Nephron progenitor cell (in vitro differentiated cells): ENCODE data around the gene PRM2.

Experiments
- DNase-seq: peaks from one replicate; pipeline ENCODE4 v3.0.0; 2021
- H3K27ac Mint-ChIP-seq: 2 replicates; pipeline ENCODE4 v1.8.0; 2021; ENCODE audit warnings: mild to moderate bottlenecking, moderate library complexity, mixed read lengths
- H3K27me3 Mint-ChIP-seq: 2 replicates; pipeline ENCODE4 v1.8.0; 2021; ENCODE audit warnings: mild to moderate bottlenecking, low read depth, mixed read lengths; ENCODE audit not compliant: poor library complexity
- H3K36me3 Mint-ChIP-seq: 2 replicates; pipeline ENCODE4 v1.8.0; 2021; ENCODE audit warnings: low read depth, mixed read lengths
- H3K4me1 Mint-ChIP-seq: 2 replicates; pipeline ENCODE4 v1.8.0; 2021; ENCODE audit warnings: mixed read lengths
- H3K4me3 Mint-ChIP-seq: 2 replicates; pipeline ENCODE4 v1.8.0; 2021; ENCODE audit warnings: mild to moderate bottlenecking, moderate library complexity, mixed read lengths
- H3K9me3 Mint-ChIP-seq: 2 replicates; pipeline ENCODE4 v1.8.0; 2021; ENCODE audit warnings: mild to moderate bottlenecking, moderate library complexity, mixed read lengths
- TF ChIP-seq, protein P1 (sequence below): fragments of 200-600 bp; sonication (generic); IDR thresholded peaks from 2 replicates; pipeline ENCODE4 v1.5.0; 2021; ENCODE audit warnings: antibody characterized with exemption

PRM2 gene

DNA sequence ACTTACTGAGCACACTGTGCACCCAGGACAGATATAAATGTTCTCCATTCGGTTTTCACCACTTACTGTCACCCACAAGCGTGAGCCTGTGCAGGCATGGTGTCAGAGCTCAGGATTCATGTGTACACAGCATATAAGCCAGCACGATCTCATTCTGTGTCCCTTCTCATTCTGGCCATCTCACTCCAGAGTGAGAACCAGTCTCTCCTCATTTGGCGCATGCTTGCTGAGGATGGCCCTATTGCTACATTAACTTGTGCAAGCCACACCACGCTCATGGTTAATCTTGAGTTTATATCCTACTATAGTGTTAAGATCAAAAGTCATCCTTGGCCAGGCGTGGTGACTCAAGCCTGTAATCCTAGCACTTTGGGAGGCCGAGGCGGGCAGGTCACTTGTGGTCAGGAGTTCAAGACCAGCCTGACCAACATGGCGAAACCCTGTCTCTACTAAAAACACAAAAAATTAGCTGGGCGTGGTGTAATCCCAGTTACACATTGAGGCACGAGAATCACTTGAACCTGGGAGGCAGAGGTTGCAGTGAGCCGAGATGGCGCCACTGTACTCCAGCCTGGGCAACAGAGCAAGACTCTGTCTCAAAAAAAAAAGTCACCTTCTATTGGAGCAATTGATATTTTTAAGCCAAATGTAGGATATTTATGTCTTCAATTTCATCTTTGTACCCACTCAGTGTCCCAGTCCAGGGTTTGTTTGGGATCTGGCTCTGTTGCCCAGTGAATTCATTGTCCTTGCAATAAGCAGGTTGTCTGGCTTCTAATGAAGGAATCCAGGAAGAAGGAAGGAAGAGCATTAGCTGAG lies 41.2 kb downstream of the PRM2 start:
- no peak overlapping the region for H3K27ac Mint-ChIP-seq
- H3K9me3 Mint-ChIP-seq = no peaks in the 10 kb centered on the region
- H3K4me3 Mint-ChIP-seq = no peak overlapping the region
- H3K36me3 Mint-ChIP-seq = no peaks in the 10 kb centered on the region
- no peak for DNase-seq
- peaks cover 5% of the 10 kb centered on the region for H3K27me3 Mint-ChIP-seq
- H3K4me1 Mint-ChIP-seq = peaks cover 5% of the 10 kb centered on the region
- TF ChIP-seq, protein P1, sequence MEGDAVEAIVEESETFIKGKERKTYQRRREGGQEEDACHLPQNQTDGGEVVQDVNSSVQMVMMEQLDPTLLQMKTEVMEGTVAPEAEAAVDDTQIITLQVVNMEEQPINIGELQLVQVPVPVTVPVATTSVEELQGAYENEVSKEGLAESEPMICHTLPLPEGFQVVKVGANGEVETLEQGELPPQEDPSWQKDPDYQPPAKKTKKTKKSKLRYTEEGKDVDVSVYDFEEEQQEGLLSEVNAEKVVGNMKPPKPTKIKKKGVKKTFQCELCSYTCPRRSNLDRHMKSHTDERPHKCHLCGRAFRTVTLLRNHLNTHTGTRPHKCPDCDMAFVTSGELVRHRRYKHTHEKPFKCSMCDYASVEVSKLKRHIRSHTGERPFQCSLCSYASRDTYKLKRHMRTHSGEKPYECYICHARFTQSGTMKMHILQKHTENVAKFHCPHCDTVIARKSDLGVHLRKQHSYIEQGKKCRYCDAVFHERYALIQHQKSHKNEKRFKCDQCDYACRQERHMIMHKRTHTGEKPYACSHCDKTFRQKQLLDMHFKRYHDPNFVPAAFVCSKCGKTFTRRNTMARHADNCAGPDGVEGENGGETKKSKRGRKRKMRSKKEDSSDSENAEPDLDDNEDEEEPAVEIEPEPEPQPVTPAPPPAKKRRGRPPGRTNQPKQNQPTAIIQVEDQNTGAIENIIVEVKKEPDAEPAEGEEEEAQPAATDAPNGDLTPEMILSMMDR = no peak

DNA sequence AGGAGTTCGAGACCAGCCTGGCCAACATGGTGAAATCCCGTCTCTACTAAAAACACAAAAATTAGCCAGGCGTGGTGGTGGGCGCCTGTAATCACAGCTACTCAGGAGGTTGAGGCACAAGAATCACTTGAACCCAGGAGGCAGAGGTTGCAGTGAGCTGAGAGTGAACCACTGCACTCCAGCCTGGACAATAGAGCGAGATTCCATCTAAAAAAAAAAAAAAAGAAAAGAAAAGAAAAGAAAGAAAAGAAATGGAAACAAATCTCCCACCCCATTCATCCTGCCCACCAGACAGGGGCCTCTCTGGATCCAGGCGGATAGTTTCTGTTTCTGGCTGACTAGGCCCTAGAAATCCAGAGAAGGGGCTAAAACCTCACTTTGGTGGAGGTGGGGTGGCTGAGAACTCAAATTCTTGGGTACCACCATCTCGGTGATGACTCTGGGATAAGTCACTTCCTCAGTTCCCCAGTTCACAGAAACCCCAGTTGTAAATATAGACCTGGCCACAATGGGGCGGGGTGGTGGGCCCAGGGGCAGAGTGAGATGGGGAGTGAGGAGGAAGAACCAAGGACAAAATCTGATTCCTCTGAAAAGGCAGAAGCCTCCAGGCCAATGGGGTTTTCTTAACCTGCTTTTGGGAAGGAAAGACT lies 42.4 kb downstream of the PRM2 start:
- DNase-seq = no peak
- peaks cover 6% of the 10 kb centered on the region for H3K27me3 Mint-ChIP-seq
- H3K9me3 Mint-ChIP-seq = no peaks in the 10 kb centered on the region
- H3K36me3 Mint-ChIP-seq = no peaks in the 10 kb centered on the region
- no peak overlapping the region for H3K4me3 Mint-ChIP-seq
- no peak overlapping the region for H3K27ac Mint-ChIP-seq
- peaks cover 5% of the 10 kb centered on the region for H3K4me1 Mint-ChIP-seq
- TF ChIP-seq, protein P1 = no peak

DNA sequence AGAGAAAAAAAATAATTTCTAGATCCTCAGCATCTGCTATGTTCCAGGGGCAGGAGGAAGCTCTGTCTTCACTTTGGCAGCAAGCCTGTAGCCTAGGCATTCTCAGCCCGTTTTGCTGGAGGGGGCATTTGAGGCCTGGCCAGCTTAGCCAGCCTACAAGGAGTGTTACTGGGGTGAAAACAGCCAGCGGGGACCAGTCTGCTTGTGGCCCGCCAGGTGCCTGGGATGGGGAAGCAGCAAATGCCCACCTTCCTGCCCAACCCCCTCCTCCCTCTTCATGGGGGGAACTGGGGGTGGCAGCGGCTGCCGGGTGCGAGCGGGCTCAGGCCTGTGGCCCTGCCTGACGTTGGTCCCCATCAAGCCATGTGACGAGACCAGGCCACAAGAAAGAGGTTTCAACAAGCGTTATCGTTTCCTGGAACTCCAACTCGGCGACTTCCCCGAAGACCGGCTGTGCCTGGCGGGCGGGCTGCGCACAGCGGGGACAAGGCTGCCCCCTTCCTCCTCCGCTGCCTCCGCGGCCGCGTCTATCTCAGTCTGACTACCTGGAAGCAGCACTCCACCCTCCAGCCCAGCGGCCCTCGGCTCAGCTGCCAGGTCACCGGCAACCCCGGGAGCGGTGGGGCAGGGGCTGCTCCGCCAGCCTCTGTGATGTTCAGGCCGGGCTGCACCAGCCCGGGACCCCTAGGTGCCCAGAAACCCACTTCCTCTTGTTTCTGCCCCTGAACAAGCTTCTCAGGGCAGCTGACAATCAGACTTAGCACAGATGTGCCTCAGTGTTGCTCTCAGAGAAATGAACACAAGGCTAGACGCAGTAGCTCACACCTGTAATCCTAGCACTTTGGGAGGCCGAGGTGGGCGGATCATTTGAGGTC lies 43.2 kb downstream of the PRM2 start:
- H3K9me3 Mint-ChIP-seq = no peaks in the 10 kb centered on the region
- TF ChIP-seq, protein P1 = no peak

DNA sequence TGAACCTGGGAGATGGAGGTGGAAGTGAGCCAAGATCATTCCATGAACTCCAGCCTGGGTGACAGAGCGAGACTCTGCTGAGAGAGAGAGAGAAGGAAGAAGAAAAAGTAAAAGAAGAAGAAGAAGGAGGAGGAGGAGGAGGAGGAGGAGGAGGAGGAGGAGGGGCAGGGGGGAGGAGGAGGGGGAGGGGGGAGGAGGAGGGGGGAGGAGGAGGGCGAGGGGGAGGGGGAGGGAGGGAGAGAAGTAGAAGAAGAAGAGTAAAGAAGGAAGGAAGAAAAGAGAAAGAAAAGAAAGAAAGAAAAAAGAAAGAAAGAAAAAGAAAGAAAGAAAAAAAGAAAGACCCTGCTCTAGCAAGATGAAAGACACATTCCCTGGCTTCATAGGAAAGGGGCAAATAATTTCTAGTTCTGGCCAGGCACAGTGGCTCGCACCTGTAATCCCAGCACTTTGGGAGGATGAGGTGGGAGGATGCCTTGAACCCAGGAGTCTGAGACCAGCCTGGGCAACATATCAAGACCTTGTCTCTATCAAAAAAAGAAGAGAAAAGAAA lies 43.9 kb downstream of the PRM2 start:
- no peaks in the 10 kb centered on the region for H3K36me3 Mint-ChIP-seq
- peaks cover 8% of the 10 kb centered on the region for H3K27me3 Mint-ChIP-seq
- H3K4me1 Mint-ChIP-seq = peaks cover 5% of the 10 kb centered on the region
- H3K4me3 Mint-ChIP-seq = no peak overlapping the region
- no peak for DNase-seq
- TF ChIP-seq, protein P1 = no peak
- no peak overlapping the region for H3K27ac Mint-ChIP-seq
- no peaks in the 10 kb centered on the region for H3K9me3 Mint-ChIP-seq

More for the DNA sequence above, 43.2 kb downstream of the PRM2 start:
- Mint-ChIP-seq H3K4me1 (peaks cover 5% of the 10 kb centered on the region), H3K27me3 (peaks cover 8% of the 10 kb centered on the region), H3K36me3 (no peaks in the 10 kb centered on the region), H3K27ac (no peak overlapping the region), H3K4me3 (no peak overlapping the region)
- no peak for DNase-seq

DNA sequence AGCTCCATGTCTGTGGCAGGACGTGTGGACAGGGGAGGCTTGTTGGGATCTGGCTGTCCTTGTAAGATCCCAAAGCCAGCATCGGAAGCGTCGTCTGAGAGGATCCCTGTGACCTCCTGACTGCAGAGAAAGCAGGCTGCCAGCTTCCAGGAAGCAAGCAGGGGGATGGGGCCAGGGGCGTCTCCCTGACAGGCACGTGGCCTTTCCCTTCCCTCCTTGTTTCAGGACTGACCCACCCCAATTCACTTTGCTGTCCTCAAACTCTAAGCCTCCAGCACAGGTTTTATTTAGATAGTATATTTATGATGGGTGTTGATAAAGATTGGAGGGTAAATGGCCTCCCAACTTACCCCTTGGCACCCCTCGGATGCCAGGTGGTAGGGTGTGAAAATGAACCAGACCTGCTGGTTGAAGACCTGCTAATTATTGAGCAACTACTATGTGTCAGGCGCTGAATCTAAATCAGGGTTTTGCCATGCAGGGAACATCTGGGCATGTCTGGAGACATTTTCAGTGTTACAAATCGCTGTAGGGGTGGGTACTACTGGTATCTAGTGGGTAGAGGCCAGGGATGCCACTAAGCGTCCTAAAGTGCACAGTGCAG lies 44.8 kb downstream of the PRM2 start:
- Mint-ChIP-seq H3K27ac (no peak overlapping the region), H3K4me3 (no peak overlapping the region), H3K9me3 (no peaks in the 10 kb centered on the region), H3K27me3 (peaks cover 8% of the 10 kb centered on the region), H3K36me3 (no peaks in the 10 kb centered on the region), H3K4me1 (peaks cover 5% of the 10 kb centered on the region)
- DNase-seq = no peak
- TF ChIP-seq, protein P1 = no peak
